CD4-positive, alpha-beta T cell treated with Interleukin-15 for 4 hours (primary cell): Measurements from ENCODE around the gene RIOK3.

Source experiments
- DNase-seq: peaks from one replicate; pipeline ENCODE4 v3.0.0-alpha.2; 2020; ENCODE audit warnings: low spot score

Gene RIOK3

DNA sequence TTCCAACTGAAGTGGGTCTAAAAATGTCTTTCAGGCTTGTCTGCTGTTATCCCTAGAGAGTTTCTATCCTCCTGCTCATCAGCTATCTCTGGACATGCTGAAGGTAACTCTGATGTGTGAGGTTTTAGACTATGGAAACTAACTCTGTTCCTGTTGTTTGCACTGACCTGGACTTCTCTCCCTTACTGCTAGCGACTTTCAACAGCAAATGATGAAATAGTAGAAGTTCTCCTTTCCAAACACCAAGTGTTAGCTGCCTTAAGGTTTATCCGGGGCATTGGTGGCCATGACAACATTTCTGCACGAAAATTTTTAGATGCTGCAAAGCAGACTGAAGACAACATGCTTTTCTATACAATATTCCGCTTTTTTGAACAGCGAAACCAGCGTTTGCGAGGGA, 77.1 kb downstream of the RIOK3 start:
- no peak for DNase-seq

DNA sequence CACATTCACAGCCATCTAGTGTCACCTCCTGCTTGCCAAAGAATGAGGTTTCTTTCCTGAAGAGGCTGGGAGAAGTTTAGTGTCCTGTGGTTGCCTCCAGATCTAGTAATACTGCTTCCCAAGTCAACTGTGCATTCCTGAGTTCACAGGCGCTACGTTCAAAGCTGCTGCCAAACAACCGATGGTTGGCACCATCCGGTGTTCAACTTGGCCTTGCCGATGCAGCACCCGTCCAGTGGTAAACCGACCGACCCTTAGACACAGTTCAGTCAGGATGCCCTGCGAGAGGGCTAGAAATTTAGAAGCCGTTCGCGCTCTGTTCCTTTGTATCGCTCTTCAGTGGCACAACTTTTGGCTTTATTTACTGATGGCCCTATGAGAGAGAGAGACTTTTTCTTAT, 78.8 kb downstream of the RIOK3 start:
- no peak for DNase-seq
